PC-3 (cell line): ENCODE results near the gene FAM107A.

Experiments used
- EZH2phosphoT487 ChIP-seq: fragments of 300-600 bp; sonication (generic); IDR thresholded peaks from 2 replicates; pipeline ENCODE4 v1.6.1; 2018; ENCODE audit warnings: mild to moderate bottlenecking, antibody characterized with exemption, low read length, borderline replicate concordance
- TF ChIP-seq, protein P1 (sequence below): fragments of 300-600 bp; sonication (generic); conservative IDR thresholded peaks from 2 replicates; pipeline ENCODE4 v1.5.1; 2017; ENCODE audit warnings: antibody characterized with exemption, low read depth, mild to moderate bottlenecking, low read length

DNA sequence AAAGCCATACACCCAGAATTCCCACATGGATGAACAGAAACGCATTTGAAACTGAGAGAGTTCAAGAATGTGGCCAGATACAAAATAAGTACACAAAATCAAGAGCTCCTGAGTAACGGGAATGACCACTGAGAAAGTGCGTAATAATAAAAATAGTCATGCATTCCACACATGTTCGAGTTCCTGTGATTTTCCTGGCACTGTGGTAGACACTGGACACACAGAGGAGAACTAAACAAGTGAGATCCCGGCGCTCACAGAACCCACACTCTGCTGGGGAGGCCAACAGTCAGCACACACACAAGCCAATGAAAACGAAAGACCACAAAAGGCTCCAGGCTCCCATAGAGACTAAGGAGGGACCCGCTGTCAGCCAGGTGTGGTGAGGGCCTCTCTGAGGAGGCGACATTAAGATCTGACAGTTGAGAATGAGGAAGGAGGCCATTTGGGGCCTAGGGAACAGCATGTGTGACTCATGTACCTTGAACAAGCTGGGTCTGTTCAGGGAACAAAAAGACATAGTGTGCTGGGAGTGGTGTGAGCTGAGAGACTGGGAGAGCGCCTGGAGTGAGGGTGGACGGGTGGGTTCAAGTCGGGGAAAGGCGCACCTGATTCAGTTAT is 5.1 kb downstream of the FAM107A start:
- TF ChIP-seq, protein P1, sequence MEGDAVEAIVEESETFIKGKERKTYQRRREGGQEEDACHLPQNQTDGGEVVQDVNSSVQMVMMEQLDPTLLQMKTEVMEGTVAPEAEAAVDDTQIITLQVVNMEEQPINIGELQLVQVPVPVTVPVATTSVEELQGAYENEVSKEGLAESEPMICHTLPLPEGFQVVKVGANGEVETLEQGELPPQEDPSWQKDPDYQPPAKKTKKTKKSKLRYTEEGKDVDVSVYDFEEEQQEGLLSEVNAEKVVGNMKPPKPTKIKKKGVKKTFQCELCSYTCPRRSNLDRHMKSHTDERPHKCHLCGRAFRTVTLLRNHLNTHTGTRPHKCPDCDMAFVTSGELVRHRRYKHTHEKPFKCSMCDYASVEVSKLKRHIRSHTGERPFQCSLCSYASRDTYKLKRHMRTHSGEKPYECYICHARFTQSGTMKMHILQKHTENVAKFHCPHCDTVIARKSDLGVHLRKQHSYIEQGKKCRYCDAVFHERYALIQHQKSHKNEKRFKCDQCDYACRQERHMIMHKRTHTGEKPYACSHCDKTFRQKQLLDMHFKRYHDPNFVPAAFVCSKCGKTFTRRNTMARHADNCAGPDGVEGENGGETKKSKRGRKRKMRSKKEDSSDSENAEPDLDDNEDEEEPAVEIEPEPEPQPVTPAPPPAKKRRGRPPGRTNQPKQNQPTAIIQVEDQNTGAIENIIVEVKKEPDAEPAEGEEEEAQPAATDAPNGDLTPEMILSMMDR: no peak
- no peak for TF ChIP-seq EZH2phosphoT487
